ENCODE data around the gene CTNNBIP1. TPM values are rescaled to one million over a fixed set of nuclear protein-coding genes. Genes with fewer than 3 reads are reported as not detected.

CTNNBIP1 gene
- total RNA-seq, 1 experiment from 2014 or later: 58.9 TPM

DNA sequence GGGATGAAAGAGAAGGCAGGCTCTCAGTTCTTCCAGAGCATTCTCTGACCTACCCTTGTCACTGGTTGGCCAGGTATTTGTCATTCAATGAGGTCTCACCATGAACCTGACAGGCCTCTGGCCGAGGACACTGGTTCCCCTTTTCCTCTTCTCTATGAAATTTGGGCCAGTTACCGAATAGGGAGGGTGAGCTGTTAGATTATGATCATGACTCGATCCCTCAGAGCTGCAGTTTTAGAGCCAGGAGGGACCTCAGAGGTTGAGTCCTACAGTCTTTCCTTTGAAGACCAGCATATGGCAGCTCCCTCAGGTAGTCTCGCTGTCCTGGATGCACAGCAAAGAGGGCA is 56.8 kb downstream of the CTNNBIP1 start:
- H3K79me2 ChIP-seq (ENCODE audit: low read depth): no peaks in the 10 kb centered on the region
- H3K4me3 ChIP-seq: no peak overlapping the region
- H2AFZ ChIP-seq: no peak overlapping the region
- no peaks in the 10 kb centered on the region for H3K4me1 ChIP-seq (replicated peaks; ENCODE audit: insufficient read depth)
- no peaks in the 10 kb centered on the region for H3K9me3 ChIP-seq (ENCODE audit: insufficient read depth, low read depth)
- no peaks in the 10 kb centered on the region for H3K9me2 ChIP-seq (ENCODE audit: insufficient read depth)
- H3F3A ChIP-seq (ENCODE audit: insufficient read depth, low read depth): no peaks in the 10 kb centered on the region
- H3K27me3 ChIP-seq (ENCODE audit: insufficient read depth, low read depth): no peaks in the 10 kb centered on the region
- intact Hi-C loops (cut with micrococcal nuclease; ENCODE audit: unreplicated experiment): no loop called here
- H4K20me1 ChIP-seq (ENCODE audit: insufficient read depth): no peaks in the 10 kb centered on the region
- H3K27ac ChIP-seq: no peak overlapping the region
- H3K36me3 ChIP-seq (ENCODE audit: low read depth): no peaks in the 10 kb centered on the region
- POLR2A ChIA-PET (ENCODE audit: unreplicated experiment): no interaction called here
- CTCF ChIA-PET: no interaction called here
- no peak for DNase-seq
- TF ChIP-seq EZH2 (IDR thresholded peaks at IDR 0.05; ENCODE audit: low read depth): no peak
- TF ChIP-seq, protein P1, sequence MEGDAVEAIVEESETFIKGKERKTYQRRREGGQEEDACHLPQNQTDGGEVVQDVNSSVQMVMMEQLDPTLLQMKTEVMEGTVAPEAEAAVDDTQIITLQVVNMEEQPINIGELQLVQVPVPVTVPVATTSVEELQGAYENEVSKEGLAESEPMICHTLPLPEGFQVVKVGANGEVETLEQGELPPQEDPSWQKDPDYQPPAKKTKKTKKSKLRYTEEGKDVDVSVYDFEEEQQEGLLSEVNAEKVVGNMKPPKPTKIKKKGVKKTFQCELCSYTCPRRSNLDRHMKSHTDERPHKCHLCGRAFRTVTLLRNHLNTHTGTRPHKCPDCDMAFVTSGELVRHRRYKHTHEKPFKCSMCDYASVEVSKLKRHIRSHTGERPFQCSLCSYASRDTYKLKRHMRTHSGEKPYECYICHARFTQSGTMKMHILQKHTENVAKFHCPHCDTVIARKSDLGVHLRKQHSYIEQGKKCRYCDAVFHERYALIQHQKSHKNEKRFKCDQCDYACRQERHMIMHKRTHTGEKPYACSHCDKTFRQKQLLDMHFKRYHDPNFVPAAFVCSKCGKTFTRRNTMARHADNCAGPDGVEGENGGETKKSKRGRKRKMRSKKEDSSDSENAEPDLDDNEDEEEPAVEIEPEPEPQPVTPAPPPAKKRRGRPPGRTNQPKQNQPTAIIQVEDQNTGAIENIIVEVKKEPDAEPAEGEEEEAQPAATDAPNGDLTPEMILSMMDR (conservative IDR thresholded peaks at IDR 0.05): no peak
- no TSS peak for BruUV-seq (replicated peaks)
- H3K4me2 ChIP-seq: no peak overlapping the region

DNA sequence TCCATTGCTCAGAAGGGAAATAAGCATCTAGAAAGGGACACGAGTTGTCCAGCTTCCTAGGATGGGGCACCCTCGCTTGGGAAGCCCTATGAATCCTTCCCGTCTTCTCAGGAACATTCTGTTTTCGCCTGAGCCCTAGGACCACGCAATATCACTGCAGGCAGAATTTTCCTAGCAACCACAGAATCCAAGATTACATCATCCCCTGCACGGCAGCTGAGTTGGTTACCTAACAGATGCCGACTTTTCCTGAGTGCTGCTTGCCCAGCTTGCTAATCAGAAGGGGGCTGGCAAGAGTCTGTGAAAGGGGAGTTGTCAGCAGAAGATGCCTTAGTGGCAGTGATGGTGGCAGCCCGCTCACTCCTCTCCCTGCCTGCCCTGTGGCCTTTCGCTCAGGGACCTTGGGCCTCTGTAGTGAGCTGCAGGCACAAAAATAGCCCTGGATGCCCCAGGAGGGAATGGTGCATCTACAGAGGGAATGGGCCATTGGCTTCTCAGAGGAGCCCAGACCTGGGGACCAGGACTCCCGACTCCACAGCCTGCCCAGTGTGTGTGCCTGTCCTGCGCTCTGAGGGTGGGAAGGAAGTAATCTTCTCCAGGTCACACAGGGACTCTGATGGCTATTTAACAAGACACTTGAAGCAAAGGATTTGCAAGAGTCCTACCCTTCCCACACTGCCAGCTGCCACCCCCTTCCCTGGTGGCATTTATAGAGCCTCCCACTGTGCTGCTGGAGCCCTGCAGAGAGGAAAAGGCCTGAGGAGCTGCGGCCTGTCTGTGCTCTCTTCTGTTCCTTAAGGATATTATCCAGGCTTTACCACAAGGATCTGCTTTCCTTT is 57.4 kb downstream of the CTNNBIP1 start:
- H3K9me2 ChIP-seq (ENCODE audit: insufficient read depth): no peaks in the 10 kb centered on the region
- H3K4me2 ChIP-seq: no peak overlapping the region
- no peaks in the 10 kb centered on the region for H3K4me1 ChIP-seq (replicated peaks; ENCODE audit: insufficient read depth)
- H2AFZ ChIP-seq: no peak overlapping the region
- ChIA-PET POLR2A (ENCODE audit: unreplicated experiment) (no interaction called here), CTCF (no interaction called here)
- no peaks in the 10 kb centered on the region for H3K36me3 ChIP-seq (ENCODE audit: low read depth)
- no peaks in the 10 kb centered on the region for H3K79me2 ChIP-seq (ENCODE audit: low read depth)
- no peak for TF ChIP-seq EZH2 (IDR thresholded peaks at IDR 0.05; ENCODE audit: low read depth)
- TF ChIP-seq, protein P1 (conservative IDR thresholded peaks at IDR 0.05): no peak
- intact Hi-C loops (cut with micrococcal nuclease; ENCODE audit: unreplicated experiment): no loop called here
- no peak overlapping the region for H3K4me3 ChIP-seq
- no TSS peak for BruUV-seq (replicated peaks)
- no peaks in the 10 kb centered on the region for H3K27me3 ChIP-seq (ENCODE audit: insufficient read depth, low read depth)
- H4K20me1 ChIP-seq (ENCODE audit: insufficient read depth): no peaks in the 10 kb centered on the region
- no peak overlapping the region for H3K27ac ChIP-seq
- no peaks in the 10 kb centered on the region for H3K9me3 ChIP-seq (ENCODE audit: insufficient read depth, low read depth)
- no peak for DNase-seq
- H3F3A ChIP-seq (ENCODE audit: insufficient read depth, low read depth): no peaks in the 10 kb centered on the region

DNA sequence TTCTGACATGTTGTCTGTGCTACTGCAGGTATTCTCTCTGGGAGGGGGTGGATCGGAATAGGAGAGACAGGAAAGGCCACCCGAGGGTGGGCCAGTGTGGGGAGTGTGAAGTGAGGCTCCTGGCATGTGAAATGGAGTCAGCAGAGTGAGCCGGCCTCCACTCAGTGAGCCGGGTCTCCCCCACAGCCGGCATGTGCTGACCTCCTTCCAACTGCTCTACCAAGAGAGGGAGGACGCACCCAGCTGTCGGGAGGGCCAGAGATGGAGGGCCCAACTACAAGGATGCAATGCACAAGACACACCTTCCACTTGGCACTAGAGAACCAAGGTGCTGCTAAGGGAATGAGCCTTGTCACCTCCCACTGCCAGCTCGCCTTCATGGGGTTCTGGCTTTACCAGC is 58.1 kb downstream of the CTNNBIP1 start:
- H4K20me1 ChIP-seq (ENCODE audit: insufficient read depth): no peaks in the 10 kb centered on the region
- POLR2A ChIA-PET (ENCODE audit: unreplicated experiment): no interaction called here
- H3K9me3 ChIP-seq (ENCODE audit: insufficient read depth, low read depth): no peaks in the 10 kb centered on the region
- no peaks in the 10 kb centered on the region for H3K79me2 ChIP-seq (ENCODE audit: low read depth)
- no peaks in the 10 kb centered on the region for H3K36me3 ChIP-seq (ENCODE audit: low read depth)
- no peaks in the 10 kb centered on the region for H3F3A ChIP-seq (ENCODE audit: insufficient read depth, low read depth)
- CTCF ChIA-PET: no interaction called here
- H2AFZ ChIP-seq: no peak overlapping the region
- no peaks in the 10 kb centered on the region for H3K27me3 ChIP-seq (ENCODE audit: insufficient read depth, low read depth)
- no TSS peak for BruUV-seq (replicated peaks)
- no peak for TF ChIP-seq EZH2 (IDR thresholded peaks at IDR 0.05; ENCODE audit: low read depth)
- TF ChIP-seq, protein P1 (conservative IDR thresholded peaks at IDR 0.05): no peak
- H3K4me2 ChIP-seq: no peak overlapping the region
- no peaks in the 10 kb centered on the region for H3K9me2 ChIP-seq (ENCODE audit: insufficient read depth)
- intact Hi-C loops (cut with micrococcal nuclease; ENCODE audit: unreplicated experiment): no loop called here
- no peak overlapping the region for H3K27ac ChIP-seq
- no peak for DNase-seq
- H3K4me3 ChIP-seq: no peak overlapping the region
- no peaks in the 10 kb centered on the region for H3K4me1 ChIP-seq (replicated peaks; ENCODE audit: insufficient read depth)

All from PC-9 (cell line).